Suprapubic skin (tissue), 3 donors: ENCODE results near the gene ACTL8.

Experiments used
- POLR2A ChIP-seq, 2 donors: fragments of 450-650 bp; IDR thresholded peaks; one replicate each; pipeline ENCODE4 v1.6.1; 2017; ENCODE audit warnings: antibody characterized with exemption in 2 of 2, mild to moderate bottlenecking in 2 of 2, moderate library complexity in 2 of 2
- TF ChIP-seq, protein P1 (sequence below), 2 donors: fragments of 200-600 bp in 1 of 2; fragments of 450-650 bp in 1 of 2; sonication (generic) in 1 of 2; IDR thresholded peaks; one replicate each; pipeline ENCODE4 v1.5.1; 2016 to 2019; ENCODE audit warnings: antibody characterized with exemption in 2 of 2, mild to moderate bottlenecking in 1 of 2, moderate library complexity in 1 of 2

DNA sequence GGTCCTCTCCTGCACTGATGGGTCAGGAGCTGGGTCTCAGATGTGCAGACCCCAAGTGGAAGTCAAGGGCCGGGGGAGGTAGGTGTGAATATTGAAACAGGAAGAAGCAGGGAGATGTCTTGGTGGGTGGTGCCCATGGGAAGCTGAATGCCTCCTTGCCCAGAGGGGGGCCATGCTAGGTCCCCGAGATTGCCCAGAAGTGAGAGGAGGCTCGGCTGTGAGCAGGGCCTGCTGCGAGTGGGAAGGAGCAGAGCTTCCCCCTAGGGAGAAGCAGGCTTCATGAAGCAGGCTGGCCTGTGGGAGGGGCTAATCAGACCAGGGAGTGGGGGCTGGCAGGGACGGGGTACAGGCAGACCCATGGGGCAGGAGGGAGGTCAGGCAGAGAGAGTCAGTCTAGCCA lies 87.6 kb downstream of the ACTL8 start:
- no peak for TF ChIP-seq POLR2A (IDR thresholded peaks at IDR 0.05)
- TF ChIP-seq, protein P1, sequence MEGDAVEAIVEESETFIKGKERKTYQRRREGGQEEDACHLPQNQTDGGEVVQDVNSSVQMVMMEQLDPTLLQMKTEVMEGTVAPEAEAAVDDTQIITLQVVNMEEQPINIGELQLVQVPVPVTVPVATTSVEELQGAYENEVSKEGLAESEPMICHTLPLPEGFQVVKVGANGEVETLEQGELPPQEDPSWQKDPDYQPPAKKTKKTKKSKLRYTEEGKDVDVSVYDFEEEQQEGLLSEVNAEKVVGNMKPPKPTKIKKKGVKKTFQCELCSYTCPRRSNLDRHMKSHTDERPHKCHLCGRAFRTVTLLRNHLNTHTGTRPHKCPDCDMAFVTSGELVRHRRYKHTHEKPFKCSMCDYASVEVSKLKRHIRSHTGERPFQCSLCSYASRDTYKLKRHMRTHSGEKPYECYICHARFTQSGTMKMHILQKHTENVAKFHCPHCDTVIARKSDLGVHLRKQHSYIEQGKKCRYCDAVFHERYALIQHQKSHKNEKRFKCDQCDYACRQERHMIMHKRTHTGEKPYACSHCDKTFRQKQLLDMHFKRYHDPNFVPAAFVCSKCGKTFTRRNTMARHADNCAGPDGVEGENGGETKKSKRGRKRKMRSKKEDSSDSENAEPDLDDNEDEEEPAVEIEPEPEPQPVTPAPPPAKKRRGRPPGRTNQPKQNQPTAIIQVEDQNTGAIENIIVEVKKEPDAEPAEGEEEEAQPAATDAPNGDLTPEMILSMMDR (IDR thresholded peaks at IDR 0.05) = no peak
